SKM-1 treated with dmso at 0.1 percent for 144 hours (cell line): ENCODE data around the gene FAM117A.

Experiments
- DNase-seq: peaks from one replicate; lab custom pipeline; 2025; ENCODE audit not compliant: unreplicated experiment; lab: John Stamatoyannopoulos, UW

Gene FAM117A

GRCh38 chr17:49708515-49709183 is 55.3 kb downstream of the FAM117A start:
- DNase-seq = no peak

GRCh38 chr17:49707608-49708514 is 56.1 kb downstream of the FAM117A start, which contains the start of gene SLC35B1:
Gene SLC35B1 (minus strand): TSS chr17:49707964. CDS start chr17:49707833, 131 bp downstream.
- DNase-seq = peak; percentile 99

- DNase-seq = no peak
Observed at GRCh38 chr17:49707246-49707607, 56.7 kb downstream of the FAM117A start.

- no peak for DNase-seq
Observed at GRCh38 chr17:49705254-49705653, 58.7 kb downstream of the FAM117A start.

DNA sequence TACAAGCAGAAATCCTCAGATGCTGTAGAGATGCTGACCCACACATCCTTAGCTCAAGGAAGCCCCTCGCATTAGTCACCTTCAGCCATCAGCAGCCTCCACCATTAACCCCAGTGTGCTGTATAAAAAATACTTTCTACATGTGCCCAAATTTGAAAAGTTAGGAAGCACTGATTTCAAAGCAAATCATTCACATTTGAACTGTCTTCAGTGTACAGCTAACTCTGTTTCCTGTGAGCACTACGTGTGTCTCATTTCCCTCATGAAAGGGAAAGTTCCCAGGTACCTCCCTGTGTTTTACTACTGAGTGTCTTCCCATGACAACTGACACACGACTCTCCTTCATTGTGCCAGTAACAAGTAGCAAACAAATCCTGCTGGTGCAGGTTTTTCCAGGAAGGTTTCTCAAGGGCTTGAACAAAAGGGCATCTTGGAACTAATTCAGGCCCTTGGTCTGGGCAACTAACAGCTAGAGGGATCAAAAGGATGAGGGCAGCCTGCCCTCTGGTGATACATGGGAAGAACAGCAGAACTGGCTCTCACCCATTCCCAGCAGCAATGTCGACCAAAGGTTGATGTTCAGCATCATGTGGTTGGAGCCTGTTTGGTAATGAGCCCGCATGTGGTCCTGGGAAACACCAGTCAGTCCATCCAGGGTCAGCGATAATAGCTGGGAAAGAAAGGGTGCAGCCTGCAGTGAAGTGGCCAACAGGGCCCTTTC is 60.2 kb downstream of the FAM117A start:
- DNase-seq = no peak

DNA sequence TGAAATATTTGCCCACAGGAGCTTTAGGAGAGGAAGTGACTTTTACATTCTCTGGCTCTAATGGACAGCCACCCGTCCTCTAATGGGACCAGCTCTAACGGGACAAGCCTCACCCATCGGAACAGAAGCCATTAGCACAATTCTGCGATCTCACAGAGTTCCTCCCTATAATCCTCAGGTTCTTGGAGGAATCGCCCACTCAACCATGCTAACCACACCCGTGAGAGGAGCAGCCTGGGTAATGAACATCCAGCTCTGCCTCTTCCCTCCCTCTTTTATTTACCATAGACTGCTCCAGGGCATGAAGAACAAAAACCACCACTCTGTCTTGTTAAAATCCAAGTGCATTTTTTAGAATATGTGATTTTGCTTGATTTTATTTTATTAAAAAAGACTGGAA is 63.0 kb downstream of the FAM117A start:
- no peak for DNase-seq

DNA sequence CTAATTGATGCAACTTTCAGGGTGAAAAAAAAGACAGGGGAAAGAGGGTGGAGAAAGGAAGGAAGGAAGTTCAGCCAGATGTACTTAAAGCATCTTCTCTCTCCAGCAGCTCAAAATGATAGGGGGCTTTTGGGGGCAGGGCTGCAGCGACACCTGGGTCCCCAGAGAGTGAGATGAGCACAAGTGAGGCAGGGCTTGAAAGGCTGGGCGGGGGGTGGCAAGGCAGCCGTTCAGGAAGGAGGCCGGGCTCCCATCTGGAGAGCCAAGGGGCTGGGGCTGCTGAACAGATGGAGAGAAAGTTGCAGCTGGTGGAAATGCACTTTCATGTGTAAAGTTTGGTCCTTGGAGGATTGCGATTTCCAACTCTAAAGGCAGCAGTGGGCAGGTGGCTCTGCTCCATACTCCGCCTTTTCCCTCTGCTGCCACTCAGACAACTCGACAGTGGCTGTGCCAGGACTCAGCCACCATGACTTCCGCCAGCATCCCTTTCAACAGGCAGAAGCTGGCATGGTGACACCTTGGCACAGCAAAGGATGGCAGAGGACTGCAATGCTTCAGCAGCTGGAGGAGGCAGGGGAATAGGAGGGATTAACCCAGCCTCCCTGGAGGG is 63.9 kb downstream of the FAM117A start:
- DNase-seq = no peak

GRCh38 chr17:49698005-49698404 is 65.9 kb downstream of the FAM117A start:
- DNase-seq = no peak

GRCh38 chr17:49696233-49696761 is 67.6 kb downstream of the FAM117A start:
- no peak for DNase-seq

DNA sequence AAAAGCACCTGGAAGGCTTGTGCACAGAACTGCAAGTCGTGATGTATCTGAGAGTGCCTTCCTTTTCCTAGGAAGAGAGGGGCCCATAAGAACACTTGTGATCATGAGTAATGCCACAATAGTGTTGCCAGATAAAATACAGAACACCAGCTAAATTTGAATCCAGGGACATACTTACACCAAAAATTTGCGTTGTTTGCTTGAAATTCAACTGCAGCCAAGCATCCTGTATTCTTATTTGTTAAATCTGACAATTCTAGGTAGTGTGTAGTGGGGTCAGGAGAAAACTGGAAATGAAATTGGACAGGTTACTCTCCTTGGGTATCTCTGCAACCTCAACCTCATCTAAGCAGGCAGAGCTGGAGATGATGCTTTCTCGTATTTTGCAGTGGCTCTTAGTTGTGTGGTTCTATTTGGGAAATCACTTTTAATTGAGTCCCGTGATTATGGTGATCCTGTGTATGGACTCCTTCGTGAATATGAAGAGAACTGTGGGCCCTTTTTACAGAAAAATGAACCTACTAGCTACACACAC is 68.2 kb downstream of the FAM117A start:
- no peak for DNase-seq

DNA sequence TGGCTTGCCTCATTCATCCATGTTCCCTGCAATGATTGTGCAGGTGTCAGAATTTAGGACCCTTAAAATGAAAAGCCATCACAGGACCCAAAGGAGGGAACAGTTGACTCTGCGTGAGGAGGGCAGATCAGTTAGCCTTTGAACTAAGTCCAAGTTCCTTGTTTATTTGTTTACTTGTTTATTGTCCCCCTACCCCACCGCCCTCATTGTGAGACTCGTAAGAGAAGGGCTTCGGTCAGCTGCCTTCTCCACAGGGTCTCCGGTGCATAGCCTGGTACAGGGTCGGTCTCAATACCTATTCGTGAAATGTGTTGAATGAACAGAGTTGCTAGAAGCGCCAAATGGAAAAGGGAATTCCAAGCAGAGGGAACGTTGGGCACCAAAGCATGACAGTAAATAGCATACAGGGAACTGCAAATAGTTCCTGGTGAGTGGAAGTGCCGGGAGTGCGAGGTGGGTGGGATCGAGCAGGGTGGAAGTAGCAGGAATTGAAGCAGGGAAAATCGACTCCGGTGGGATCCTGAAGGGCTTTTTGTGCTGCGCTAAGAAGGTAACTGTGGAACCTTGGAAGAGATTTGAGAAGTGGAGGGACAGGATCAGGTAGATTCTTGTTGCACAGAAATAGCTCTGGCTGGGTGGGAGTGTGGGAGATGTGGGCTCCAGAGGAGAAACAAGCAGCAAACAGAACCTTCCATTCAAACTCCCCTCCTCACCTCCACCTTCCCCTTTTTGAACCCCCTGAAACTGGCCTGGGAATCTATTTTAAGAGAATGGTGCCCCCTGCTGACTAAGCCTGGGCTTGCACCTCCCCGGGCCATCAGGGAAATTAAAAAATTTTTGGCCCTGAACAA is 68.9 kb downstream of the FAM117A start:
- DNase-seq = peak; percentile 41

GRCh38 chr17:49692751-49693150 is 71.2 kb downstream of the FAM117A start:
- no peak for DNase-seq

DNA sequence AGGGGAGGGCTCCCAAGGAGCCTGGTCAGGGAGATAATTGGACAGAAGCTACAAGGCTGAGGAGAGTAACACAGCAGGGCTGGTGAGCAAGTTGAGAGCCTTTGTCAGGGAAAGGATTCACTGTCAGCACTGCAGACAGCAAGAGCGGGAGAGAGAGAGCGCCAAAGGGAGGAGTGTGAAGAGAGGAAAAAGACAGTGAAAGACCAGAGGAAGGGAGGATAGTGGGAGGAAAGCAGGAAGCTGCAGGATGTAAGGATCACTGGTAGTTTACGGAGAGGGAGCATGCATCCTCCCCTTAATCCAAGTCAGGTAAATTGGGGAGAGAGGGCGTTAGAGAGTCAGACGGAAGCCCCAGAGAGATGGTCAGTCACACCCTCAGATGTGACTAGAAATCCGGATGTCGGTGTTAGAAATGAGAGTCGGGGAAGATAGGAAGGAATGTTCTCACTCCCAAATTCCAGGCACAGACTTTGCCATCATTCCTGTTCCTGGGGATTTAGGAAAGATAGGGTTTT is 72.2 kb downstream of the FAM117A start:
- DNase-seq = no peak

- DNase-seq = no peak
Observed at GRCh38 chr17:49691086-49691676, 72.8 kb downstream of the FAM117A start.

GRCh38 chr17:49690256-49690655 is 73.7 kb downstream of the FAM117A start:
- no peak for DNase-seq

GRCh38 chr17:49688848-49689247 is 75.1 kb downstream of the FAM117A start:
- DNase-seq = no peak

- DNase-seq = no peak
Observed at GRCh38 chr17:49687878-49688491, 75.9 kb downstream of the FAM117A start.

- DNase-seq = no peak
Observed at GRCh38 chr17:49681106-49681979, 82.6 kb downstream of the FAM117A start.
